Stimulated activated CD4-positive, alpha-beta T cell treated with anti-CD3 and anti-CD28 coated beads, Interleukin-2, amount 100 ng/mL, for 4 hours (primary cell): ENCODE data around the gene LRRC8A.
"Not testable (repeated sequence)": the region's sequence is repeated elsewhere in the genome, so short reads cannot be mapped to it uniquely, and the experiment has no call there.

Experiments
- DNase-seq: peaks from one replicate; pipeline ENCODE4 v3.0.0-alpha.2; 2020; ENCODE audit warnings: low read depth

The LRRC8A gene

GRCh38 chr9:128870128-128870940, 11.6 kb upstream of the LRRC8A start:
- no peak for DNase-seq

- DNase-seq, result not testable (repeated sequence)
Observed at GRCh38 chr9:128870941-128871265, 11.0 kb upstream of the LRRC8A start.

- DNase-seq, result no peak
Observed at GRCh38 chr9:128877852-128878251, 4.1 kb upstream of the LRRC8A start.

GRCh38 chr9:128882677-128883603, 1.0 kb downstream of the LRRC8A start:
- DNase-seq, result no peak

GRCh38 chr9:128884164-128884563, 2.2 kb downstream of the LRRC8A start:
- no peak for DNase-seq

GRCh38 chr9:128885376-128885775, 3.4 kb downstream of the LRRC8A start:
- no peak for DNase-seq

DNA sequence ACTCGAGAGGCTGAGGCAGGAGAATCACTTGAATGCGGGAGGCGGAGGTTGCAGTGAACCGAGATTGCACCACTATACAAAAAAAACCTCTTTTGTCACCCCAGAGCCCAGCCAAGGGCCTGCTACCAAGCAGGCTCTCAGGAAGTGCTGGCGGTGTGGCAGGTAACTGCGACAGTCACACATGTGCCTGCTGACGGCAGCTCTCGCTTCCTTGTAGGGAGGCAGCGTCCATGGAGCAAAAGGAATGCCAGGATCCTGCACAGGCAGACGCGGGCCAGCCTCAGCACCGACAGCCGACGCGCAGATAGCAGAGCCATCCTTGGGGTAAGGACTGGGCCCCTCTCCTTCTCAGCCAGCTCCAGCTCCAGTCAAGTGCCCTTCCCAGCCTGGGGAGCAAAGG, 3.9 kb downstream of the LRRC8A start:
- no peak for DNase-seq

- DNase-seq, result no peak
Observed at GRCh38 chr9:128886211-128886891, 4.4 kb downstream of the LRRC8A start.

GRCh38 chr9:128887049-128887448, 5.1 kb downstream of the LRRC8A start:
- no peak for DNase-seq

GRCh38 chr9:128887914-128888350, 6.0 kb downstream of the LRRC8A start:
- no peak for DNase-seq

DNA sequence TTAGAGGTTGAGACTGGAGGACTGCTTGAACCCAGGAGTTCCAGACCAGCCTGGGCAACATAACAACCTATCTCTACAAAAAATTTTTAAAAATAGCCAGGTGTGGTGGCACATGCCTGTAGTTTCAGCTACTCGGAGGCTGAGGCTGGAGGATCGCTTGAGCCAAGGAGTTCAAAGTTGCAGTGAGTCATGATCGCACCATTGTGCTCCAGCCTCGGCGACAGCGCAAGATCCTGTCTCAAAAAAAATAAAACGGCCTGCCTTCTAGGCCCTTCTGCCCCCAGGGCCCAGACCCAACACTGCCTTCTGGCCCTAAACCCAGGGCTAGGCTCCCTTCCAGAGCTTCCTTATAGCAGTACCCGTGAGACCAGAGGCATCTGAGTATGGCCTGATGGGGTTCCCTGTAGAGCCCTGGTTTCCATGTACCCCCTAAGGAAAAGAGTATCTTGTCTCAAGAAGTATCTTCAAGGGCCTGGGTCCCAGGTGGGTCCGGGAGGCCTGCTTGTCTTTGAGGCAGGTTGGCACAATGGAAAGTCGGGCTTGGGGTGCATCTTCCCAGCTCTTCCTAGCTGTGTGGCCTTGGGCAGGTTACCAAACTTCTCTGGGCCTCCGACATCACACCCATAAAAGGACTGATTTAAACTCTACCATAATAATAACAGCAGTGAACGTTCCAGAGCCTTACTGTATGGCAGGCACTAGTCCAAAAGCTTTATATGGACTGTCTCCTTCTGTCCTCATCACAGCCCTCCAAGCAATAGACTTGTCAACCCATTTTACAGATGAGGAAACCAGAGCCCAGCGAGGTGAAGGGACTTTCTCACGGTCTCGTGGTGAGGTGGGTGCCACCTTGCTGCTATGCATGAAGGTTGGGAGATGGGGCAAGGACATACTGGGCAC, 9.6 kb downstream of the LRRC8A start:
- DNase-seq, result no peak

- no peak for DNase-seq
Observed at GRCh38 chr9:128892221-128892921, 10.4 kb downstream of the LRRC8A start.

- no peak for DNase-seq
Observed at GRCh38 chr9:128893354-128893753, 11.4 kb downstream of the LRRC8A start.

- DNase-seq, result no peak
Observed at GRCh38 chr9:128894764-128895163, 12.8 kb downstream of the LRRC8A start.

GRCh38 chr9:128895556-128895955, 13.6 kb downstream of the LRRC8A start:
- DNase-seq, result no peak

DNA sequence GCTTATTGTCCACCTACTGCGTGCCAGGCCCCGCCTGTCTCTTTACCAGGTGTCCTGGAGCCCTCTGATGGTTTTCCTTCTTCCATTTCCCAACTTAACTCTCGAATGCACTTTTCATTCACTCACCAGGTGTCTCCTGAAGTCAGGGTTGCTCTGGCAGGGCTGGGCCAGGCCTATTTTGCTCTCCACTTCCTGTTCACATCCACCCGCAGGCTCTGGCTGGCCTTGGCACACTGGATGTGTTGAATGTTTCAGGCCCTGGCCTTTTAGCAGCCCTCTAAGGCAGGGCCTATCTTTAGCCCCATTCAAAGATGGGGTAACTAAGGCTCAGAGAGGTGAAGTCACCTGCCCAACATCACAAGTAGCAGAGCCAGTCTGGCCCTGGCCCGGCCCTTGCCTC, 16.4 kb downstream of the LRRC8A start:
- DNase-seq, result no peak

DNA sequence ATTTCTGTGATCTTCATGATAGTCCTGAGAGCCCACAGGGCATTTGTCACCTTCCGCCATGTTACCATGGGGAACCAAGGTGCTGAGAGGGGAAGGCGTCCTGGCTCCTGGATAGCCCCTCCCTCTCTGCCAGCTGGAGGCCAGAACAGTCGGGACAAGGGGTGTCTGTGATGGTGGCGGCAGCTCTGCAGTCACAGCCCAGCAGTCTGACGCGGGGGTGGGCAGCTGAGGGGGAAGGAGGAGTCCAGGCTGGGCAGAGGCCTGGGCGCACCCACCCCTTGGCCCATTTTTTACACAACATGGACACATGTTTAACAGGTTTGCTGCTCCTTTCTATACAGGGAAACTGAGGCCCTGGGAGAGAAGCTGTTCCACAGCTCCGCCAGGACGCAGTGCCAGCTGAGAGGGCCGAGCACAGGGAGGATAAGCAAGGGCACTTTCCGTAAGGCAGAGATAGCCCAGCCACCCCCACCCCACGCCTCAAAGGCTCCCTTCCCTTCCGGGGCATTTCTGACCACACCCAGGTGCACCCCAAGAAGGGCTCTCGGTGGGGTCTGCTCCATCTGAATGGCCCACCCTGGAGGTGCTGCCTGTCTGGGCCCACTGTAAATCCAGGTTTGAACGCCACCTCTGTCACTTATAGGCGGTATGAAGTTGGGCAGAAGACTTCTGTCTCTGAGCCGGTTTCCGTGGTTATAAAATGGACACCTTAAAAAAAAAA, 17.1 kb downstream of the LRRC8A start:
- no peak for DNase-seq

DNA sequence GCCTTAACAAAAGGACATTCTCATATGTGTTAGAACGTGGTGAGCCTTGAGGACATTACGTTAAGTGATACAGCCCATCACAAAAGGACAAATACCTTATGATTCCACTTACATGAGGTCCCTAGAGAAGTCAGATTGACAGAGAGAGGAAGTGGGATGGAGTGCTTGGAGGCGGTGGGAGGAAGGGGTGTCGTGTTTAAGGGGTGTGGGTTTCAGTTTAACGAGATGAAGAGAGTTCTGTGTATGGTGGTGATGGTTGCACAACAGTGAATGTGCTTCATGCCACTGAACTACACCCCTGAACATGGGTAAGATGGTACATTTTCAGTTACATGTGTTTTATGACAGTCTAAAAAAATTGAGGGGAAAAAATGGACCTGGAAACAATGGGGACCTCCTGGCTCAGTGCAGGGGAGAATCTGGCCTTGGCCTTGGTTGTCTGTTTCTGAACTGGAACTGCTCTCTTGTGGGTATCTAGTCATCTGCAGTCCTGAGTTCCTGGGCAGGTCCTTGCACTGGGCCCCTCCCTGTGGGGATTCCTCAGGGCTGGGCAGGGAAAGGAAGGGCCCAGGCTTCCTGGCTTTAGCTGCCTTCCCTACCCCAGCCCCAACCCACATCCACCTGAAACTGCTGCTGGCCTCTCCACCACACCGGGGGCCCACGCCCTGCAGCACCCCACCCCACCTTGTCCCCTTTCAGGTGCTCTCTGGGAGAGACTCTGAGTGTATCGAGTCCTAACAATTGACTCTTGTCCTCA, 17.8 kb downstream of the LRRC8A start:
- no peak for DNase-seq

DNA sequence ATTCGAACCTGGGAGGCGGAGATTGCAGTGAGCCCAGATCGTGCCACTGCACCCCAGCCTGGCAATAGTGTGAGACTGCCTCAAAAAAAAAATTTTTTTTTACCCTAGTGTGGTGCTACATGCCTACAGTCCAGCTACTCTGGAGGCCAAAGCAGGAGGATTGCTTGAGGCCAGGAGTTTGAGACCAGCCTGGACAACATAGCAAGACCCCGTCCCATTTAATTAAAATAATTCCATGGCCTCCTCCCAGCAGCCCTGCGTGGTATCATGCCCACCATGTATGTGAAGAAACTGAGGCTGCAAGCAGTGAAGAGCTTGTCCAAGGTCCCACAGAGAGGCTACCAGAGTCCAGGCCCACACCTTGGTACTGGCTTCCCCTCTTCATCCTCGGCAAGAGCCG, 19.4 kb downstream of the LRRC8A start:
- DNase-seq, result no peak
